DMS 273 (cell line): ENCODE results near the gene KRT14.
"Not testable (repeated sequence)": the region's sequence is repeated elsewhere in the genome, so short reads cannot be mapped to it uniquely, and the experiment has no call there.

ENCODE experiments used
- DNase-seq: peaks from one replicate; lab custom pipeline; 2025; ENCODE audit not compliant: unreplicated experiment; lab: John Stamatoyannopoulos, UW

Gene KRT14

GRCh38 chr17:41586863-41587495 lies at the start of gene KRT14:
Gene KRT14 (minus strand): TSS chr17:41586895. CDS start chr17:41586834, 61 bp downstream.
- DNase-seq, result no peak

- peak; percentile 70 for DNase-seq
Measured at GRCh38 chr17:41635121-41636097, 48.7 kb upstream of the KRT14 start.

- no peak for DNase-seq
Measured at GRCh38 chr17:41634639-41635038, 47.9 kb upstream of the KRT14 start.

- no peak for DNase-seq
Measured at GRCh38 chr17:41633556-41634199, 47.0 kb upstream of the KRT14 start.

- no peak for DNase-seq
Measured at GRCh38 chr17:41632482-41633105, 45.9 kb upstream of the KRT14 start.

- no peak for DNase-seq
Measured at GRCh38 chr17:41631898-41632285, 45.2 kb upstream of the KRT14 start.

- no peak for DNase-seq
Measured at GRCh38 chr17:41631025-41631897, 44.6 kb upstream of the KRT14 start.

- DNase-seq, result no peak
Measured at GRCh38 chr17:41629826-41630670, 43.4 kb upstream of the KRT14 start.

- DNase-seq, result no peak
Measured at GRCh38 chr17:41629316-41629715, 42.6 kb upstream of the KRT14 start.

- not testable (repeated sequence) for DNase-seq
Measured at GRCh38 chr17:41628621-41629255, 42.0 kb upstream of the KRT14 start.

GRCh38 chr17:41628073-41628370 lies 41.3 kb upstream of the KRT14 start:
- DNase-seq, result not testable (repeated sequence)

GRCh38 chr17:41627316-41628072 lies 40.8 kb upstream of the KRT14 start:
- DNase-seq, result no peak

- DNase-seq, result not testable (repeated sequence)
Measured at GRCh38 chr17:41626914-41627295, 40.2 kb upstream of the KRT14 start.

GRCh38 chr17:41626028-41626913 lies 39.6 kb upstream of the KRT14 start:
- DNase-seq, result not testable (repeated sequence)

GRCh38 chr17:41625602-41626001 lies 38.9 kb upstream of the KRT14 start:
- no peak for DNase-seq

GRCh38 chr17:41624208-41625101 lies 37.8 kb upstream of the KRT14 start, which contains the start of gene KRT17:
Gene KRT17 (minus strand): TSS chr17:41624575. CDS start chr17:41624509, 66 bp downstream.
- DNase-seq, result no peak
